ENCODE measurements around the gene ZSWIM9. TPM values are rescaled to one million over a fixed set of nuclear protein-coding genes. Genes with fewer than 3 reads are reported as not detected.

Gene ZSWIM9
- total RNA-seq, 1 experiment from 2014 or later = 5.5 TPM

DNA sequence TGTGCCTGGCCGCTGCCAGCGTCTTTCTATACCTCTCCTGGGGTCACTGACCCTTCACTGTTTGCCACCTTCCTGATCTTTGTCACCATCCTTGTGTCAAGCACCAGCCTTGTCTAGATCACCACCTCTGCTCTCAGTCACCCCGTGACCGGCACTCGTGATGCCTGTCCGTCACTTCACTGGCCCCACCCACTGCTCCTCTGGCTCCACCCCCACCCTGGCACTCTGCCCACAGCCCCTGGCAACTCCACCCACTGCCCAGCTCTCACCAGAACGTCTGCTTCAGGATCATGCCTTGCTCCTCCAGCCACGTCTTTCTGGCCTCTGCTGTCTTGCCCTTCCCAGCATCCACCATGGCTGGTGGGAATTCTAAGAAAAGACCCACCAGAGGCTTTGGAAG lies 35.1 kb upstream of the ZSWIM9 start:
- POLR2A ChIA-PET = interaction anchor here (0.6 kb wide), 1 partner anchor 336 kb away, joined by 3 read pairs; no protein-coding TSS in a partner anchor
- no peak overlapping the region for H3K27ac Mint-ChIP-seq (ENCODE audit: low read depth, unreplicated experiment)
- no TSS peak for BruUV-seq (replicated peaks)

GRCh38 chr19:48136547-48136946 lies 33.9 kb upstream of the ZSWIM9 start:
- Mint-ChIP-seq H3K27me3 (ENCODE audit: insufficient read depth, unreplicated experiment) (no peaks in the 10 kb centered on the region), H3K27ac (ENCODE audit: low read depth, unreplicated experiment) (no peak overlapping the region), H3K9me3 (ENCODE audit: unreplicated experiment) (no peaks in the 10 kb centered on the region), H3K36me3 (ENCODE audit: insufficient read depth, unreplicated experiment) (peaks cover 17% of the 10 kb centered on the region), H3K4me1 (ENCODE audit: insufficient read depth, unreplicated experiment) (no peaks in the 10 kb centered on the region), H3K4me3 (ENCODE audit: unreplicated experiment) (no peak overlapping the region)
- TF ChIP-seq, protein P1, sequence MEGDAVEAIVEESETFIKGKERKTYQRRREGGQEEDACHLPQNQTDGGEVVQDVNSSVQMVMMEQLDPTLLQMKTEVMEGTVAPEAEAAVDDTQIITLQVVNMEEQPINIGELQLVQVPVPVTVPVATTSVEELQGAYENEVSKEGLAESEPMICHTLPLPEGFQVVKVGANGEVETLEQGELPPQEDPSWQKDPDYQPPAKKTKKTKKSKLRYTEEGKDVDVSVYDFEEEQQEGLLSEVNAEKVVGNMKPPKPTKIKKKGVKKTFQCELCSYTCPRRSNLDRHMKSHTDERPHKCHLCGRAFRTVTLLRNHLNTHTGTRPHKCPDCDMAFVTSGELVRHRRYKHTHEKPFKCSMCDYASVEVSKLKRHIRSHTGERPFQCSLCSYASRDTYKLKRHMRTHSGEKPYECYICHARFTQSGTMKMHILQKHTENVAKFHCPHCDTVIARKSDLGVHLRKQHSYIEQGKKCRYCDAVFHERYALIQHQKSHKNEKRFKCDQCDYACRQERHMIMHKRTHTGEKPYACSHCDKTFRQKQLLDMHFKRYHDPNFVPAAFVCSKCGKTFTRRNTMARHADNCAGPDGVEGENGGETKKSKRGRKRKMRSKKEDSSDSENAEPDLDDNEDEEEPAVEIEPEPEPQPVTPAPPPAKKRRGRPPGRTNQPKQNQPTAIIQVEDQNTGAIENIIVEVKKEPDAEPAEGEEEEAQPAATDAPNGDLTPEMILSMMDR (IDR thresholded peaks at IDR 0.05; ENCODE audit: unreplicated experiment) = no peak
- intact Hi-C loops (cut with micrococcal nuclease) = no loop called here
- POLR2A ChIA-PET = no interaction called here
- no TSS peak for BruUV-seq (replicated peaks)
- DNase-seq (ENCODE audit: unreplicated experiment) = no peak
- CTCF ChIA-PET = no interaction called here

More for the DNA sequence above, 35.1 kb upstream of the ZSWIM9 start:
- TF ChIP-seq, protein P1 (IDR thresholded peaks at IDR 0.05; ENCODE audit: unreplicated experiment) = no peak
- peak; percentile 14 for DNase-seq (ENCODE audit: unreplicated experiment)
- CTCF ChIA-PET = no interaction called here
- no peaks in the 10 kb centered on the region for H3K4me1 Mint-ChIP-seq (ENCODE audit: insufficient read depth, unreplicated experiment)
- H3K9me3 Mint-ChIP-seq (ENCODE audit: unreplicated experiment) = no peaks in the 10 kb centered on the region
- intact Hi-C loops (cut with micrococcal nuclease) = no loop called here
- H3K4me3 Mint-ChIP-seq (ENCODE audit: unreplicated experiment) = no peak overlapping the region
- no peaks in the 10 kb centered on the region for H3K27me3 Mint-ChIP-seq (ENCODE audit: insufficient read depth, unreplicated experiment)
- H3K36me3 Mint-ChIP-seq (ENCODE audit: insufficient read depth, unreplicated experiment) = peaks cover 17% of the 10 kb centered on the region

DNA sequence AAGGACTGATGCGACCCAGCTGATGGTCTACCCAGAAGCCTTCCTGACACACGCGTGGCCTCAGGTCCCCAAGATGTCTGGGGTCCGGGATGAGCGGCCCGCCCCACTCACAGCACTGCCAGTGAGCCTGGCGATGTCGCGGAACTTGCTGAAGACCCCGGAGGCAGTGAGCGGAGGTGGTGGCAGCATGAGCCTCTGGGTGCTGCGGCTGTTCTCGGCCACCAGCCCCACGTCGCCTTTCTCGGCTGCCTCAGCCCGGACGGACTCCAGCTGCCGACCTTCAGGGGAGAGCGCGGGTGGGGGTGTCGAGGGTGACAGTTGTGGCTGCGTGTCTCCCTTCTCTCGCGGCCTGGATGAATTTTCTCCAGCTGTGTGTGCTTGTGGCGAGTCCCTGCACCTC lies 33.1 kb upstream of the ZSWIM9 start:
- Mint-ChIP-seq H3K36me3 (ENCODE audit: insufficient read depth, unreplicated experiment) (peaks cover 17% of the 10 kb centered on the region), H3K27ac (ENCODE audit: low read depth, unreplicated experiment) (no peak overlapping the region), H3K9me3 (ENCODE audit: unreplicated experiment) (no peaks in the 10 kb centered on the region), H3K4me1 (ENCODE audit: insufficient read depth, unreplicated experiment) (no peaks in the 10 kb centered on the region), H3K4me3 (ENCODE audit: unreplicated experiment) (no peak overlapping the region), H3K27me3 (ENCODE audit: insufficient read depth, unreplicated experiment) (no peaks in the 10 kb centered on the region)
- DNase-seq (ENCODE audit: unreplicated experiment) = no peak
- TF ChIP-seq, protein P1 (IDR thresholded peaks at IDR 0.05; ENCODE audit: unreplicated experiment) = no peak
- no TSS peak for BruUV-seq (replicated peaks)
- POLR2A ChIA-PET = interaction anchor here (0.7 kb wide), 1 partner anchor 13 kb away, joined by 3 read pairs; no protein-coding TSS in a partner anchor
- intact Hi-C loops (cut with micrococcal nuclease) = no loop called here
- CTCF ChIA-PET = interaction anchor here (0.7 kb wide), 1 partner anchor 175 kb away, joined by 3 read pairs; no protein-coding TSS in a partner anchor

- peaks cover 11% of the 10 kb centered on the region for H3K36me3 Mint-ChIP-seq (ENCODE audit: insufficient read depth, unreplicated experiment)
- intact Hi-C loops (cut with micrococcal nuclease) = no loop called here
- ChIA-PET POLR2A (no interaction called here), CTCF (no interaction called here)
- no peak for DNase-seq (ENCODE audit: unreplicated experiment)
- no peaks in the 10 kb centered on the region for H3K9me3 Mint-ChIP-seq (ENCODE audit: unreplicated experiment)
- TF ChIP-seq, protein P1 (IDR thresholded peaks at IDR 0.05; ENCODE audit: unreplicated experiment) = no peak
- no peaks in the 10 kb centered on the region for H3K4me1 Mint-ChIP-seq (ENCODE audit: insufficient read depth, unreplicated experiment)
- BruUV-seq (replicated peaks) = no TSS peak
- H3K4me3 Mint-ChIP-seq (ENCODE audit: unreplicated experiment) = no peak overlapping the region
- H3K27me3 Mint-ChIP-seq (ENCODE audit: insufficient read depth, unreplicated experiment) = no peaks in the 10 kb centered on the region
- H3K27ac Mint-ChIP-seq (ENCODE audit: low read depth, unreplicated experiment) = peak overlapping the region; percentile 67
These were observed 31.4 kb upstream of the ZSWIM9 start for GRCh38 chr19:48139053-48139452.
